Trophoblast cell (in vitro differentiated cells and primary cell): ENCODE measurements around the gene ZNF536.

Source experiments
- DNase-seq, 2 donors: peaks; one replicate each; pipeline ENCODE4 v3.0.0-alpha.2; 2016
- H2AFZ ChIP-seq: 2 replicates; pipeline ENCODE4 v1.6.1; 2013; ENCODE audit warnings: low read length, moderate library complexity, mild to moderate bottlenecking; ENCODE audit not compliant: insufficient read depth, poor library complexity
- H2AK5ac ChIP-seq: 2 replicates; pipeline ENCODE4 v1.6.1; 2013; ENCODE audit warnings: mild to moderate bottlenecking, low read length
- H2BK120ac ChIP-seq: 2 replicates; pipeline ENCODE4 v1.6.1; 2013; ENCODE audit warnings: low read length, mild to moderate bottlenecking, moderate library complexity; ENCODE audit not compliant: insufficient read depth, poor library complexity
- H2BK12ac ChIP-seq: 2 replicates; pipeline ENCODE4 v1.6.1; 2013; ENCODE audit warnings: mild to moderate bottlenecking, low read length, moderate library complexity
- H2BK5ac ChIP-seq: 2 replicates; pipeline ENCODE4 v1.6.1; 2013; ENCODE audit warnings: low read length, low read depth, moderate library complexity, mild to moderate bottlenecking; ENCODE audit not compliant: poor library complexity
- H3K14ac ChIP-seq: 2 replicates; pipeline ENCODE4 v1.6.1; 2013; ENCODE audit warnings: mild to moderate bottlenecking, low read length
- H3K18ac ChIP-seq: 2 replicates; pipeline ENCODE4 v1.6.1; 2013; ENCODE audit warnings: mild to moderate bottlenecking, low read length
- H3K23ac ChIP-seq: 2 replicates; pipeline ENCODE4 v1.6.1; 2013; ENCODE audit warnings: low read length
- H3K27ac ChIP-seq: 2 replicates; pipeline ENCODE4 v1.5.1; 2013; ENCODE audit warnings: low read depth, mild to moderate bottlenecking, inconsistent platforms, low read length, moderate library complexity
- H3K27me3 ChIP-seq: 2 replicates; pipeline ENCODE4 v1.6.1; 2013; ENCODE audit warnings: inconsistent platforms, mild to moderate bottlenecking, low read length, moderate library complexity; ENCODE audit not compliant: insufficient read depth
- H3K36me3 ChIP-seq, 2 experiments: 1 replicate in 1 of 2; 2 replicates in 1 of 2; pipeline ENCODE4 v1.6.1; 2013; ENCODE audit warnings: low read length in 2 of 2, mild to moderate bottlenecking in 2 of 2, moderate library complexity in 1 of 2; ENCODE audit not compliant: insufficient read depth in 2 of 2, control insufficient read depth in 1 of 2
- H3K4ac ChIP-seq: 2 replicates; pipeline ENCODE4 v1.6.1; 2013; ENCODE audit warnings: low read depth, mild to moderate bottlenecking, low read length, moderate library complexity
- H3K4me1 ChIP-seq, 2 experiments: 1 replicate in 1 of 2; 2 replicates in 1 of 2; pipeline ENCODE4 v1.6.1; 2013; ENCODE audit warnings: low read length in 2 of 2, mild to moderate bottlenecking in 2 of 2, moderate library complexity in 1 of 2; ENCODE audit not compliant: insufficient read depth in 2 of 2, control insufficient read depth in 1 of 2
- H3K4me2 ChIP-seq: 2 replicates; pipeline ENCODE4 v1.6.1; 2013; ENCODE audit warnings: inconsistent platforms, mild to moderate bottlenecking, low read length, moderate library complexity
- H3K4me3 ChIP-seq: 2 replicates; pipeline ENCODE4 v1.5.1; 2013; ENCODE audit warnings: mild to moderate bottlenecking, low read depth, low read length, inconsistent platforms
- H3K79me1 ChIP-seq: one replicate; pipeline ENCODE4 v1.6.1; 2013; ENCODE audit warnings: low read length
- H3K79me2 ChIP-seq: 2 replicates; pipeline ENCODE4 v1.6.1; 2013; ENCODE audit warnings: low read length, mild to moderate bottlenecking; ENCODE audit not compliant: control insufficient read depth, insufficient read depth, poor library complexity
- H3K9ac ChIP-seq: 2 replicates; pipeline ENCODE4 v1.6.1; 2013; ENCODE audit warnings: mild to moderate bottlenecking, low read length
- H3K9me3 ChIP-seq: 2 replicates; pipeline ENCODE4 v1.6.1; 2013; ENCODE audit warnings: low read depth, mild to moderate bottlenecking, control low read depth, inconsistent platforms, low read length; ENCODE audit not compliant: insufficient read depth
- H4K12ac ChIP-seq: 2 replicates; pipeline ENCODE4 v1.6.1; 2013; ENCODE audit warnings: low read depth, mild to moderate bottlenecking, low read length, moderate library complexity
- H4K8ac ChIP-seq: 2 replicates; pipeline ENCODE4 v1.6.1; 2013; ENCODE audit warnings: low read depth, mild to moderate bottlenecking, low read length, moderate library complexity
- H4K91ac ChIP-seq: one replicate; pipeline ENCODE4 v1.6.1; 2013; ENCODE audit warnings: low read depth, mild to moderate bottlenecking, low read length, moderate library complexity
- WGBS: extraction: QIAGEN DNeasy Blood & Tissue Kit; methylation state at CpG from one replicate; pipeline ENCODE4 v1.1.7; 2013; ENCODE audit warnings: missing lambda C conversion rate; ENCODE audit not compliant: insufficient read length, insufficient coverage; ENCODE audit errors: extremely low coverage; 5-methylcytosine and 5-hydroxymethylcytosine counted together

ZNF536 gene

GRCh38 chr19:30325676-30326392, 46.4 kb upstream of the ZNF536 start:
- Histone ChIP-seq H2BK12ac (no peak overlapping the region), H4K91ac (no peak overlapping the region), H3K79me2 (no peaks in the 10 kb centered on the region), H2AK5ac (no peak overlapping the region), H3K23ac (no peak overlapping the region), H2BK5ac (no peak overlapping the region), H3K4ac (no peak overlapping the region), H4K8ac (no peak overlapping the region), H3K9ac (no peak overlapping the region), H2AFZ (no peak overlapping the region), H3K9me3 (no peaks in the 10 kb centered on the region), H3K4me2 (no peak overlapping the region), H2BK120ac (no peak overlapping the region), H4K12ac (no peak overlapping the region), H3K79me1 (no peaks in the 10 kb centered on the region), H3K4me1 (no peaks in the 10 kb centered on the region), H3K4me3 (no peak overlapping the region), H3K27ac (no peak overlapping the region), H3K27me3 (no peaks in the 10 kb centered on the region), H3K36me3 (no peaks in the 10 kb centered on the region), H3K18ac (no peak overlapping the region), H3K14ac (no peak overlapping the region)
- DNase-seq: no peak
- no CpG with 5 or more reads among the region's 12 CpGs for WGBS

GRCh38 chr19:30326393-30326710, 45.8 kb upstream of the ZNF536 start:
- H2BK12ac ChIP-seq: no peak overlapping the region
- no peaks in the 10 kb centered on the region for H3K79me1 ChIP-seq
- H3K36me3 ChIP-seq: no peaks in the 10 kb centered on the region
- H3K18ac ChIP-seq: no peak overlapping the region
- no peak overlapping the region for H2BK5ac ChIP-seq
- no peak overlapping the region for H3K9ac ChIP-seq
- no peak for DNase-seq
- no peak overlapping the region for H3K14ac ChIP-seq
- no peak overlapping the region for H3K27ac ChIP-seq
- no peaks in the 10 kb centered on the region for H3K79me2 ChIP-seq
- H2BK120ac ChIP-seq: no peak overlapping the region
- no peak overlapping the region for H4K91ac ChIP-seq
- H3K9me3 ChIP-seq: no peaks in the 10 kb centered on the region
- no peak overlapping the region for H4K12ac ChIP-seq
- no CpG with 5 or more reads among the region's 11 CpGs for WGBS
- H3K4me1 ChIP-seq: no peaks in the 10 kb centered on the region
- H2AK5ac ChIP-seq: no peak overlapping the region
- H3K27me3 ChIP-seq: no peaks in the 10 kb centered on the region
- H4K8ac ChIP-seq: no peak overlapping the region
- no peak overlapping the region for H3K4me3 ChIP-seq
- H3K4me2 ChIP-seq: no peak overlapping the region
- no peak overlapping the region for H3K23ac ChIP-seq
- H2AFZ ChIP-seq: no peak overlapping the region
- H3K4ac ChIP-seq: no peak overlapping the region

GRCh38 chr19:30327331-30327730, 44.9 kb upstream of the ZNF536 start:
- Histone ChIP-seq H3K27ac (no peak overlapping the region), H2BK120ac (no peak overlapping the region), H3K18ac (no peak overlapping the region), H3K4ac (no peak overlapping the region), H2AK5ac (no peak overlapping the region), H4K12ac (no peak overlapping the region), H3K4me1 (no peaks in the 10 kb centered on the region), H2AFZ (no peak overlapping the region), H4K91ac (no peak overlapping the region), H3K23ac (no peak overlapping the region), H3K4me3 (no peak overlapping the region), H3K79me2 (no peaks in the 10 kb centered on the region), H3K14ac (no peak overlapping the region), H4K8ac (no peak overlapping the region), H3K9me3 (peaks cover 1% of the 10 kb centered on the region), H3K36me3 (no peaks in the 10 kb centered on the region), H3K9ac (no peak overlapping the region), H3K79me1 (no peaks in the 10 kb centered on the region), H2BK5ac (no peak overlapping the region), H3K27me3 (no peaks in the 10 kb centered on the region), H3K4me2 (no peak overlapping the region), H2BK12ac (no peak overlapping the region)
- DNase-seq: no peak
- no CpG with 5 or more reads among the region's 3 CpGs for WGBS

GRCh38 chr19:30328096-30328495, 44.1 kb upstream of the ZNF536 start:
- Histone ChIP-seq H3K18ac (no peak overlapping the region), H3K27me3 (no peaks in the 10 kb centered on the region), H3K79me1 (no peaks in the 10 kb centered on the region), H4K12ac (no peak overlapping the region), H3K9ac (no peak overlapping the region), H2BK12ac (no peak overlapping the region), H3K36me3 (no peaks in the 10 kb centered on the region), H2BK5ac (no peak overlapping the region), H3K14ac (no peak overlapping the region), H3K27ac (no peak overlapping the region), H3K4me2 (no peak overlapping the region), H3K4me3 (no peak overlapping the region), H2BK120ac (no peak overlapping the region), H3K4me1 (no peaks in the 10 kb centered on the region), H3K23ac (no peak overlapping the region), H2AFZ (no peak overlapping the region), H3K79me2 (no peaks in the 10 kb centered on the region), H3K9me3 (peaks cover 1% of the 10 kb centered on the region), H2AK5ac (no peak overlapping the region), H3K4ac (no peak overlapping the region), H4K8ac (no peak overlapping the region), H4K91ac (no peak overlapping the region)
- DNase-seq: no peak
- no CpG with 5 or more reads among the region's 3 CpGs for WGBS
